Calu3 (cell line): ENCODE data around the gene CPED1. TPM values are rescaled to one million over a fixed set of nuclear protein-coding genes. Genes with fewer than 3 reads are reported as not detected.

ENCODE experiments used
- BruUV-seq: library from RNA; stranded (reverse); fragments of 400-500 nt; replicated peaks from 2 replicates; lab custom pipeline; 2021; lab: Mats Ljungman, UMichigan
- CTCF ChIA-PET: fragments of 300-600 bp; sonication (Branson Sonifier 250); formaldehyde crosslinking; loops from one replicate; lab custom pipeline; 2022; ENCODE audit warnings: antibody characterized with exemption; lab: Charles Lee
- DNase-seq: peaks from one replicate; pipeline ENCODE4 v3.0.0; 2022
- H3K27ac Mint-ChIP-seq: one replicate; pipeline ENCODE4 v1.8.0; 2022; ENCODE audit warnings: mixed read lengths; ENCODE audit not compliant: unreplicated experiment
- H3K27me3 Mint-ChIP-seq: one replicate; pipeline ENCODE4 v1.8.0; 2022; ENCODE audit warnings: mixed read lengths; ENCODE audit not compliant: unreplicated experiment
- H3K36me3 Mint-ChIP-seq: one replicate; pipeline ENCODE4 v1.8.0; 2022; ENCODE audit warnings: mild to moderate bottlenecking, moderate library complexity, mixed read lengths; ENCODE audit not compliant: insufficient read depth, unreplicated experiment
- H3K4me1 Mint-ChIP-seq: one replicate; pipeline ENCODE4 v1.8.0; 2022; ENCODE audit warnings: mild to moderate bottlenecking, low read depth, mixed read lengths; ENCODE audit not compliant: unreplicated experiment
- H3K4me3 Mint-ChIP-seq: one replicate; pipeline ENCODE4 v1.8.0; 2022; ENCODE audit warnings: mild to moderate bottlenecking, low read depth, moderate library complexity, mixed read lengths; ENCODE audit not compliant: unreplicated experiment
- H3K9me3 Mint-ChIP-seq: one replicate; pipeline ENCODE4 v1.8.0; 2022; ENCODE audit warnings: low read depth, mixed read lengths; ENCODE audit not compliant: unreplicated experiment
- CTCF ChIP-seq: fragments of 200-600 bp; IDR thresholded peaks from one replicate; pipeline ENCODE4 v1.8.0; 2022; ENCODE audit warnings: antibody characterized with exemption; ENCODE audit not compliant: unreplicated experiment
- intact Hi-C: fragments of 100-400 bp; cut with micrococcal nuclease; formaldehyde crosslinking; loops from one replicate; pipeline ENCODE4 v1.10.0; 2022; ENCODE audit not compliant: unreplicated experiment
- total RNA-seq: library from RNA; stranded (reverse); gene quantifications from 2 replicates; pipeline ENCODE4 v1.2.3, GENCODE V29; 2022

CPED1 gene
- total RNA-seq, 1 experiment from 2014 or later: 0.24 TPM

DNA sequence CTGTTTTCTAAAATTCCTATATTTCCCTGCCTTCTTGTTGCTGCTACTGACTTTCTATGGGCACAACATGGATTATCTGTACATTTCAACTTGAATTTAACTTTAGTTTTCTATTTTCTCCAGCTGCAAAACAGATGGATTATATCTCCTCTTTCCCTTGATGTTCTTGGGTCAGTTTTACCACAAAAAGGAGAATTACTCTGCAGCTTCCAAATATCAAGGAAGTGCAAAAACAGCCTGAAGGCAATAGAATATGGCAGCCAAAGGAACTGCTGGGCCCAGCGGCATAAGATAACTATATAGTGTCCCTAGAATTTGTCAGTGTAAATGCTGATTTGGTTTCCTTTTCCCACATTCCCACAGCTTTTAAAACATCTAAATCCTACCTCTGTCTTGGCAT, 29.1 kb downstream of the CPED1 start:
- H3K9me3 Mint-ChIP-seq: no peaks in the 10 kb centered on the region
- H3K27me3 Mint-ChIP-seq: no peaks in the 10 kb centered on the region
- CTCF ChIA-PET: no interaction called here
- H3K4me3 Mint-ChIP-seq: no peak overlapping the region
- no peak for TF ChIP-seq CTCF
- no peak for DNase-seq
- H3K4me1 Mint-ChIP-seq: peaks cover 16% of the 10 kb centered on the region
- no peak overlapping the region for H3K27ac Mint-ChIP-seq
- no TSS peak for BruUV-seq
- intact Hi-C loops: no loop called here
- no peaks in the 10 kb centered on the region for H3K36me3 Mint-ChIP-seq

GRCh38 chr7:121019018-121019417, 30.5 kb downstream of the CPED1 start:
- intact Hi-C loops: no loop called here
- DNase-seq: no peak
- H3K4me1 Mint-ChIP-seq: peaks cover 30% of the 10 kb centered on the region

GRCh38 chr7:121020249-121020988, 31.9 kb downstream of the CPED1 start:
- peak overlapping the region; percentile 60 for H3K27ac Mint-ChIP-seq

More at GRCh38 chr7:121019018-121019417, 30.5 kb downstream of the CPED1 start:
- Mint-ChIP-seq H3K9me3 (no peaks in the 10 kb centered on the region), H3K4me3 (no peak overlapping the region), H3K27me3 (no peaks in the 10 kb centered on the region), H3K27ac (no peak overlapping the region), H3K36me3 (no peaks in the 10 kb centered on the region)
- TF ChIP-seq CTCF: no peak
- CTCF ChIA-PET: no interaction called here
- BruUV-seq: no TSS peak

More at GRCh38 chr7:121020249-121020988, 31.9 kb downstream of the CPED1 start:
- intact Hi-C loops: loop anchor here (5.0 kb wide), 1 partner anchor 57 kb away; no protein-coding TSS in a partner anchor
- CTCF ChIA-PET: interaction anchor here (1.1 kb wide), 1 partner anchor 32 kb away, joined by 4 read pairs; the partner anchor contains the start of gene CPED1
- no peak overlapping the region for H3K4me3 Mint-ChIP-seq
- BruUV-seq: no TSS peak
- no peaks in the 10 kb centered on the region for H3K36me3 Mint-ChIP-seq
- peaks cover 32% of the 10 kb centered on the region for H3K4me1 Mint-ChIP-seq
- no peaks in the 10 kb centered on the region for H3K9me3 Mint-ChIP-seq
- TF ChIP-seq CTCF: no peak
- H3K27me3 Mint-ChIP-seq: no peaks in the 10 kb centered on the region
- DNase-seq: no peak
